Measurements from ENCODE around the gene MXRA7.
"Not testable (repeated sequence)": the region's sequence is repeated elsewhere in the genome, so short reads cannot be mapped to it uniquely, and the experiment has no call there.

The MXRA7 gene

GRCh38 chr17:76726231-76726775 lies 15.5 kb upstream of the MXRA7 start, which contains the start of gene JMJD6:
Gene JMJD6 (minus strand): TSS chr17:76726606. CDS start chr17:76726475, 131 bp downstream.
- H3K27me3 ChIP-seq (ENCODE audit: control insufficient read depth in 5 of 5, insufficient read depth in 4 of 5, low read length in 5 of 5) = no peaks in the 10 kb centered on the region
- peaks cover 2 to 42% (median 24%) of the 10 kb centered on the region in 5 donors for H3K36me3 ChIP-seq (ENCODE audit: control insufficient read depth in 5 of 5, insufficient read depth in 5 of 5, low read length in 5 of 5)
- H3K27ac ChIP-seq (ENCODE audit: low read depth, low read length) = peak within 1 kb of the TSS; percentile 99
- H3K9me3 ChIP-seq (ENCODE audit: control insufficient read depth in 5 of 5, low read length in 5 of 5) = no peaks in the 10 kb centered on the region
- peak within 1 kb of the TSS; percentile 68 to 98 (median 96) for H3K9ac ChIP-seq (ENCODE audit: low read length in 5 of 5)
- H3K4me3 ChIP-seq (ENCODE audit: low read depth in 1 of 5, low read length in 5 of 5) = peak within 1 kb of the TSS; percentile 84 to 95 (median 88)
- peaks cover 9 to 43% (median 33%) of the 10 kb centered on the region in 5 donors for H3K4me1 ChIP-seq (ENCODE audit: control insufficient read depth in 5 of 5, insufficient read depth in 5 of 5, low read length in 5 of 5)

GRCh38 chr17:76725580-76726230 lies 14.9 kb upstream of the MXRA7 start:
- H3K4me3 ChIP-seq (ENCODE audit: low read depth in 1 of 5, low read length in 5 of 5) = peak overlapping the region; percentile 79 to 95 (median 85)
- H3K27ac ChIP-seq (ENCODE audit: low read depth, low read length) = peak overlapping the region; percentile 99
- no peaks in the 10 kb centered on the region for H3K9me3 ChIP-seq (ENCODE audit: control insufficient read depth in 5 of 5, low read length in 5 of 5)
- peak overlapping the region; percentile 68 to 98 (median 96) for H3K9ac ChIP-seq (ENCODE audit: low read length in 5 of 5)
- H3K27me3 ChIP-seq (ENCODE audit: control insufficient read depth in 5 of 5, insufficient read depth in 4 of 5, low read length in 5 of 5) = no peaks in the 10 kb centered on the region
- H3K4me1 ChIP-seq (ENCODE audit: control insufficient read depth in 5 of 5, insufficient read depth in 5 of 5, low read length in 5 of 5) = peaks cover 9 to 41% (median 33%) of the 10 kb centered on the region in 5 donors
- H3K36me3 ChIP-seq (ENCODE audit: control insufficient read depth in 5 of 5, insufficient read depth in 5 of 5, low read length in 5 of 5) = peaks cover 0 to 45% (median 27%) of the 10 kb centered on the region in 5 donors

GRCh38 chr17:76723812-76724211 lies 13.0 kb upstream of the MXRA7 start:
- no peak overlapping the region for H3K9ac ChIP-seq (ENCODE audit: low read length in 5 of 5)
- H3K9me3 ChIP-seq (ENCODE audit: control insufficient read depth in 5 of 5, low read length in 5 of 5) = no peaks in the 10 kb centered on the region
- H3K27me3 ChIP-seq (ENCODE audit: control insufficient read depth in 5 of 5, insufficient read depth in 4 of 5, low read length in 5 of 5) = no peaks in the 10 kb centered on the region
- no peak overlapping the region for H3K27ac ChIP-seq (ENCODE audit: low read depth, low read length)
- peaks cover 7 to 58% (median 46%) of the 10 kb centered on the region in 5 donors for H3K36me3 ChIP-seq (ENCODE audit: control insufficient read depth in 5 of 5, insufficient read depth in 5 of 5, low read length in 5 of 5)
- peaks cover 9 to 36% (median 32%) of the 10 kb centered on the region in 5 donors for H3K4me1 ChIP-seq (ENCODE audit: control insufficient read depth in 5 of 5, insufficient read depth in 5 of 5, low read length in 5 of 5)
- no peak overlapping the region for H3K4me3 ChIP-seq (ENCODE audit: low read depth in 1 of 5, low read length in 5 of 5)

- not testable (repeated sequence) for H3K4me3 ChIP-seq (ENCODE audit: low read depth in 1 of 5, low read length in 5 of 5); H3K27ac ChIP-seq (ENCODE audit: low read depth, low read length); H3K9me3 ChIP-seq (ENCODE audit: control insufficient read depth in 5 of 5, low read length in 5 of 5); H3K9ac ChIP-seq (ENCODE audit: low read length in 5 of 5); H3K27me3 ChIP-seq (ENCODE audit: control insufficient read depth in 5 of 5, insufficient read depth in 4 of 5, low read length in 5 of 5)
- Histone ChIP-seq H3K36me3 (ENCODE audit: control insufficient read depth in 5 of 5, insufficient read depth in 5 of 5, low read length in 5 of 5) (peaks cover 8 to 66% (median 55%) of the 10 kb centered on the region in 5 donors), H3K4me1 (ENCODE audit: control insufficient read depth in 5 of 5, insufficient read depth in 5 of 5, low read length in 5 of 5) (peaks cover 9 to 30% (median 29%) of the 10 kb centered on the region in 5 donors)
Measured at GRCh38 chr17:76722977-76723376, 12.2 kb upstream of the MXRA7 start.

GRCh38 chr17:76722279-76722678 lies 11.5 kb upstream of the MXRA7 start:
- no peaks in the 10 kb centered on the region for H3K9me3 ChIP-seq (ENCODE audit: control insufficient read depth in 5 of 5, low read length in 5 of 5)
- H3K27ac ChIP-seq (ENCODE audit: low read depth, low read length) = no peak overlapping the region
- H3K4me3 ChIP-seq (ENCODE audit: low read depth in 1 of 5, low read length in 5 of 5) = no peak overlapping the region
- H3K9ac ChIP-seq (ENCODE audit: low read length in 5 of 5) = no peak overlapping the region
- H3K27me3 ChIP-seq (ENCODE audit: control insufficient read depth in 5 of 5, insufficient read depth in 4 of 5, low read length in 5 of 5) = no peaks in the 10 kb centered on the region
- H3K4me1 ChIP-seq (ENCODE audit: control insufficient read depth in 5 of 5, insufficient read depth in 5 of 5, low read length in 5 of 5) = peaks cover 4 to 25% (median 23%) of the 10 kb centered on the region in 5 donors
- peaks cover 8 to 73% (median 59%) of the 10 kb centered on the region in 5 donors for H3K36me3 ChIP-seq (ENCODE audit: control insufficient read depth in 5 of 5, insufficient read depth in 5 of 5, low read length in 5 of 5)

- Histone ChIP-seq H3K4me3 (ENCODE audit: low read depth in 1 of 5, low read length in 5 of 5) (no peak overlapping the region), H3K4me1 (ENCODE audit: control insufficient read depth in 5 of 5, insufficient read depth in 5 of 5, low read length in 5 of 5) (peaks cover 4 to 30% (median 28%) of the 10 kb centered on the region in 5 donors), H3K9ac (ENCODE audit: low read length in 5 of 5) (no peak overlapping the region), H3K27ac (ENCODE audit: low read depth, low read length) (no peak overlapping the region), H3K36me3 (ENCODE audit: control insufficient read depth in 5 of 5, insufficient read depth in 5 of 5, low read length in 5 of 5) (peaks cover 8 to 81% (median 65%) of the 10 kb centered on the region in 5 donors), H3K9me3 (ENCODE audit: control insufficient read depth in 5 of 5, low read length in 5 of 5) (no peaks in the 10 kb centered on the region), H3K27me3 (ENCODE audit: control insufficient read depth in 5 of 5, insufficient read depth in 4 of 5, low read length in 5 of 5) (no peaks in the 10 kb centered on the region)
Measured at GRCh38 chr17:76721463-76721862, 10.7 kb upstream of the MXRA7 start.

GRCh38 chr17:76720941-76721340 lies 10.2 kb upstream of the MXRA7 start:
- no peaks in the 10 kb centered on the region for H3K9me3 ChIP-seq (ENCODE audit: control insufficient read depth in 5 of 5, low read length in 5 of 5)
- peaks cover 4 to 34% (median 30%) of the 10 kb centered on the region in 5 donors for H3K4me1 ChIP-seq (ENCODE audit: control insufficient read depth in 5 of 5, insufficient read depth in 5 of 5, low read length in 5 of 5)
- no peak overlapping the region for H3K27ac ChIP-seq (ENCODE audit: low read depth, low read length)
- H3K4me3 ChIP-seq (ENCODE audit: low read depth in 1 of 5, low read length in 5 of 5) = no peak overlapping the region
- H3K36me3 ChIP-seq (ENCODE audit: control insufficient read depth in 5 of 5, insufficient read depth in 5 of 5, low read length in 5 of 5) = peaks cover 8 to 86% (median 70%) of the 10 kb centered on the region in 5 donors
- no peaks in the 10 kb centered on the region for H3K27me3 ChIP-seq (ENCODE audit: control insufficient read depth in 5 of 5, insufficient read depth in 4 of 5, low read length in 5 of 5)
- no peak overlapping the region for H3K9ac ChIP-seq (ENCODE audit: low read length in 5 of 5)

- H3K9me3 ChIP-seq (ENCODE audit: control insufficient read depth in 5 of 5, low read length in 5 of 5) = no peaks in the 10 kb centered on the region
- H3K4me3 ChIP-seq (ENCODE audit: low read depth in 1 of 5, low read length in 5 of 5) = no peak overlapping the region
- H3K9ac ChIP-seq (ENCODE audit: low read length in 5 of 5) = no peak overlapping the region
- H3K27me3 ChIP-seq (ENCODE audit: control insufficient read depth in 5 of 5, insufficient read depth in 4 of 5, low read length in 5 of 5) = no peaks in the 10 kb centered on the region
- H3K27ac ChIP-seq (ENCODE audit: low read depth, low read length) = no peak overlapping the region
- H3K36me3 ChIP-seq (ENCODE audit: control insufficient read depth in 5 of 5, insufficient read depth in 5 of 5, low read length in 5 of 5) = peaks cover 8 to 93% (median 77%) of the 10 kb centered on the region in 5 donors
- peaks cover under 1 to 36% (median 32%) of the 10 kb centered on the region in 5 donors for H3K4me1 ChIP-seq (ENCODE audit: control insufficient read depth in 5 of 5, insufficient read depth in 5 of 5, low read length in 5 of 5)
Measured at GRCh38 chr17:76720211-76720610, 9.4 kb upstream of the MXRA7 start.

GRCh38 chr17:76718516-76718915 lies 7.8 kb upstream of the MXRA7 start:
- peaks cover 0 to 26% (median 24%) of the 10 kb centered on the region in 5 donors for H3K4me1 ChIP-seq (ENCODE audit: control insufficient read depth in 5 of 5, insufficient read depth in 5 of 5, low read length in 5 of 5)
- no peak overlapping the region for H3K9ac ChIP-seq (ENCODE audit: low read length in 5 of 5)
- H3K36me3 ChIP-seq (ENCODE audit: control insufficient read depth in 5 of 5, insufficient read depth in 5 of 5, low read length in 5 of 5) = peaks cover 8 to 92% (median 80%) of the 10 kb centered on the region in 5 donors
- no peaks in the 10 kb centered on the region for H3K27me3 ChIP-seq (ENCODE audit: control insufficient read depth in 5 of 5, insufficient read depth in 4 of 5, low read length in 5 of 5)
- H3K4me3 ChIP-seq (ENCODE audit: low read depth in 1 of 5, low read length in 5 of 5) = no peak overlapping the region
- no peak overlapping the region for H3K27ac ChIP-seq (ENCODE audit: low read depth, low read length)
- no peaks in the 10 kb centered on the region for H3K9me3 ChIP-seq (ENCODE audit: control insufficient read depth in 5 of 5, low read length in 5 of 5)

GRCh38 chr17:76716839-76717215 lies 6.1 kb upstream of the MXRA7 start:
- no peaks in the 10 kb centered on the region for H3K9me3 ChIP-seq (ENCODE audit: control insufficient read depth in 5 of 5, low read length in 5 of 5)
- H3K4me3 ChIP-seq (ENCODE audit: low read depth in 1 of 5, low read length in 5 of 5) = no peak overlapping the region
- H3K9ac ChIP-seq (ENCODE audit: low read length in 5 of 5) = peak overlapping the region in 3 of 5 donors; percentile 21 to 75 (median 66)
- peaks cover 0 to 27% (median 24%) of the 10 kb centered on the region in 5 donors for H3K4me1 ChIP-seq (ENCODE audit: control insufficient read depth in 5 of 5, insufficient read depth in 5 of 5, low read length in 5 of 5)
- peak overlapping the region; percentile 96 for H3K27ac ChIP-seq (ENCODE audit: low read depth, low read length)
- no peaks in the 10 kb centered on the region for H3K27me3 ChIP-seq (ENCODE audit: control insufficient read depth in 5 of 5, insufficient read depth in 4 of 5, low read length in 5 of 5)
- peaks cover 8 to 83% (median 77%) of the 10 kb centered on the region in 5 donors for H3K36me3 ChIP-seq (ENCODE audit: control insufficient read depth in 5 of 5, insufficient read depth in 5 of 5, low read length in 5 of 5)

All from subcutaneous abdominal adipose tissue (tissue), 5 donors.